Fibroblast of skin of scalp (primary cell): Measurements from ENCODE around the gene PLEKHG3.
A peak's percentile ranks its signal among the peaks of the same experiment; 100 is the strongest.

Source experiments
- DNase-seq: peaks from one replicate; pipeline ENCODE4 v3.0.0-alpha.2; 2013

Gene PLEKHG3

DNA sequence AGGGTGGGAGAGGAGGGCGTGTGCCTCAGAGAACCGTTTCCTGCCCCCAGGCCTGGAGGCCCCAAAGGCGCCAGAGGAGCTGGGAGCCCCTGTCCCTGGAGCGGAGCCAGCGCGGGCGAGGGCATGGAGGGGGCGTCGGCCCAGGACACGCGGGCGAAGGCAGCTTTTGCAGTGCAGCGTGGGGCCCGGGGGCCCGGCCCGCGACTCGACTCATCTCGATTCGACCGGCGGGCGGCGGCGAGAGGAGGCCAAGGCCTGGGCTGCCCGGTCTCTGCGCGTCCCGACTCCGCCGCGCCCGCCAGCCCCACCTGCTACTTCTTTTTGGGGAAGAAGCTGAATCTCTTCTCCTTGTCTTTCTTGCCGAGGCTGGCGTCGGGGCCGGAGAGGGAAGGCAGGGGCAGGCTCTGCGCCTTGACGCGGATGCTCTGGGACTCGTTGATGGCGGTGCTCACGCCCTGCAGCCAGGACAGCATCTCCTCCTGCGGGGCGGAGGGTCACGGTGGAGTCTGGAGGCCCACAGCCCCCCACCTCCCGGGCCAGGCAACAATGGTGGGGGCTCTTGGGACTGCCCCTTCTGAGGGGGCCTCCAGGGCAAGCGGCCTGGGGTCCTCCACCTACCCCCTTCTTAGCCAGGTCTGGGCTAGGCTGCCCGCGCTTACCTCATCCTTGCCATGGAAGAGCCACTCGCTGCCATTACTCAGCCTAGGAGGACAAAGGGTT is 44.9 kb downstream of the PLEKHG3 start:
- DNase-seq, result no peak

- no peak for DNase-seq
Measured at GRCh38 chr14:64752909-64753308, 48.7 kb downstream of the PLEKHG3 start.

- DNase-seq, result no peak
Measured at GRCh38 chr14:64753374-64753773, 49.1 kb downstream of the PLEKHG3 start.

- no peak for DNase-seq
Measured at GRCh38 chr14:64753999-64754398, 49.8 kb downstream of the PLEKHG3 start.

DNA sequence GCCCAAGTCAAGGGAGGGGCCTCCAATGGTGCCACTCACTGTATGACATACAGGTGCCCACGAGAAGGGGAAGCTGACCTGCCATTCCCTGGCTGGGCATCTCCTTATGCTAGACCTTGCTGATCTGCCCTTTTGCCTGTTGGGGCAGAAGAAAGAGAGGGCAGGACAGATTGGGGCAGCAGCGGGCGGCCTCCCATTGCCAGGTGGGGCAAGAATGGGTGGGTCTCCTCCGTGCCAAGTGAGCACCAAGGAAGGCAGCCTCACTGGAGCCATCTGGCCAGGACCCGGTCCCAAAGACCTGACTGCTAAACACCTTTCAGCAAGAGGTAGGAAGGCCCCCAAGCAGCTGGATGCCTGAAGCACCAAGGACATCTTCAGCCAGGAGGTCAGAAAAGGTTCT is 50.5 kb downstream of the PLEKHG3 start:
- DNase-seq, result no peak

- DNase-seq, result peak; percentile 50
Measured at GRCh38 chr14:64755781-64756221, 51.6 kb downstream of the PLEKHG3 start.

GRCh38 chr14:64756712-64757111 is 52.5 kb downstream of the PLEKHG3 start:
- no peak for DNase-seq

DNA sequence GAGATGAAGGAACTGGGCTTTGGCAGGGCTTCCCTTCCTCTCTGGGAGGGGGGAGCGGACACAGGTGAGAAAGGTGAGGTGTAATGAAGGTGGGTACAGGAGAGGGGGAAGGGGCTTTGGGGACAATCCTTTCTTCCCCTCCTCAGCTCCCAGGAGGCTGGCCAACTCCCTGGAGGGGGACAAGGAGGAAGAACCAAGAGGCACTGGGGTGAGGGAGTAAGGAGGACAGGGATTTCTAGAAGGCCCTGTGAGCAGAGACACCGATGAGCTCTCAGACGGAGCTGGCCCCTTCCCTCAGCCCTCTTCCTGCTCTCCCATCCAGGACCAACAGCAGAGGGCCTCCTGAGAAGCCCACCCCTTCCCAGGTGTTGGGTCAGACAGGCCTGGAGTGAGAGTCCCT is 53.4 kb downstream of the PLEKHG3 start:
- no peak for DNase-seq

DNA sequence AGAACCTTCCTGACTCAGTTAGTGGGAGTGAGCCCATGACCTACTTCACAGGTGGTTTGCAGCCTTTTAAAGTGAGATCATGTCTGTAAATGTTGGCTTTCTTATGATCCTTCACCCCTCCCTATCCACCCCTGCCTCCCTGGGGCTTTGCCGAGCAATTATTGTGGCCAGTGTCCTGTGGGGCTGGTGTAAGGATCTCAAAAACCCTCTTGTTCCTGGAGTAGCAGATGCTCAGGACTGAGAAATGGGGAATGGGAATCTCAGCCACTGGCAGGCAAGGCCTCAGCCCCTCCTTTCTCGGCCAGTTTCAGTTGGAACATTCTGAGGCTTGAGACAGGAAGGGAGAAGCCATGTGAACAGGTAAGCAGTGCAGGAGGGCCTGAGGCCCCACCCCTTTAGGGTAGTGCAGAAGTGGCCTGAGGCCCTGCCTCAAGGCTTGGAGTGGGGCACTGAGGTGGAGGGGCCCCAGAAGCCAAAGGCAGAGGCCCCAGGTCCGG is 53.8 kb downstream of the PLEKHG3 start:
- peak; percentile 75 for DNase-seq

DNA sequence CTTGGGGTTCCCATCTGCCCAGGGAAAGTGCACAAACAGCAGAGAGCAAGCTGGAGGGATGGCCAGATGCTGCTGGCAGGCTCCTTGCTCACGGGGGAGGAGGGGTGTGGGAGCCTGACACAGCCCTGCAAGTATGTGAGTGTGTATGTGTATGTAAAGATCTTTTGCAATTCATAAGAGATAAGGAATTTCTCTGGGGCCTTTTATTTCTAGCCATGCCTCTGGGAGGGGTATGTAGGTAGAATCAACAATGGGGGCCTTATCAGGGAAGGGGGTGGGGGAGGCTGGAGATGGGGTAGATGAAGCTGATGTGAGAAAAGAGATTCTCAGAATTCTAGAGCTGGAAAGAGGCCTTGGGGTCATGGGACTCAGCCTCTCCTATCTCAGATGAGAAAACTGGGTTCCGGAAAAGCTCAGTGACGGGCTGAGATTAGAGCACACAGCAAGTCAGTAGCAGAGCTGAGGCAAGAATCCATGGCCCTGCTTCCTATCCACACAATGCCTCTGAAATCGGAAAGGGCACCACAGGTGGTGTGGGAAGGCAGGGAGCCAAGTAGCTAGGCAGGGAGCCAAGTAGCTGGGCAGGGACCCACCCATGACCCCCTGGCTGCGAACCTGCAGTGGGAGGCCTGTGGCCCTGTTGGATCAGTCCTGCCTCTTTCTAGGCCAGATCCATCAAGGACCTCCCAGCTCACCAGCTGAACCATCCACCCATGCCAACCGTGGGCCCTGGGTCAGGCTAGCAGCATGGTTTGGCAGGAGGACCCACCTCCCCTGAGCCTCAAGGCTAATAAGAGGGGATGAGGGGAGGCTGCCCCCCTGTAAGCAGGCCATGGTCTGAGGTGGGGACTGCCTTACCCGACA is 54.7 kb downstream of the PLEKHG3 start:
- DNase-seq, result peak; percentile 92

DNA sequence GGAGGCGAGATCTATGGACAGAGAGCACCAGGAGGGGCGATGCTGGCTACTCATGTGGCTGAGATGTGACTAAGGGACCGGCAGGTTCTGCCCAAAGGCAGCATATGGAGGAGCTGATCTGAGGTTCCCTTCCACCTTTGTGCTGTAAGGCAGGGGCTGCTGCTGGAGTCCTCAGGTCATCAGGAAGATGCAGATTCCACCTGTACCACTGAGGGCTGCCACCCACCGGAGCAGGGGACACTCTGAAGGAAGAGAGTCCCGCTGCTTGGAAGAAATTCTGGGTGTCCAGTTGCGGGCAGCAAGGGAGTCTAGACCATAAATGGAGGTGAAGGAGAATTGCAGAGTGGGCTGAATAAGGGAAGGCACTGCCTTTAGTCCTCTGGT is 55.3 kb downstream of the PLEKHG3 start:
- DNase-seq, result no peak

- peak; percentile 31 for DNase-seq
Measured at GRCh38 chr14:64760146-64760755, 56.0 kb downstream of the PLEKHG3 start.

DNA sequence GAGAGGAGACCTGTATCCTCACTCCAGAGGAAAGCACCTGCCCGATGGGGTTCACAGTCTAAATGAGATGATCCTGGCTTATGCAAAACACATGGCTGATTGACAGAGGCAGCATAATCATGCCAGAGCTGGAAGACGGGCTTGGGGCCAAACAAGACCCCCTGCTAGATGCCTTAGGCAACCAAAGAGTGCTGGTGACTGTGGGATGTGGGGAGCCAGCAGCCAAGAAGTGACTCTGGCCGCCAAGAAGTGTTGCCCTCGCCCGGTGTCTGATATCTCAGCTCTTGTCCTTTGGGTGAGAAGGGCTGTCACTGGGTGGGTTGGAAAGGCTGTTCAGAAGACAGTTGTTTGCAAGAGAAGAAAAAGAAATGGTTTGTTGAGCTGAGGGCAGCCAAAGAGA is 56.7 kb downstream of the PLEKHG3 start:
- DNase-seq, result no peak

DNA sequence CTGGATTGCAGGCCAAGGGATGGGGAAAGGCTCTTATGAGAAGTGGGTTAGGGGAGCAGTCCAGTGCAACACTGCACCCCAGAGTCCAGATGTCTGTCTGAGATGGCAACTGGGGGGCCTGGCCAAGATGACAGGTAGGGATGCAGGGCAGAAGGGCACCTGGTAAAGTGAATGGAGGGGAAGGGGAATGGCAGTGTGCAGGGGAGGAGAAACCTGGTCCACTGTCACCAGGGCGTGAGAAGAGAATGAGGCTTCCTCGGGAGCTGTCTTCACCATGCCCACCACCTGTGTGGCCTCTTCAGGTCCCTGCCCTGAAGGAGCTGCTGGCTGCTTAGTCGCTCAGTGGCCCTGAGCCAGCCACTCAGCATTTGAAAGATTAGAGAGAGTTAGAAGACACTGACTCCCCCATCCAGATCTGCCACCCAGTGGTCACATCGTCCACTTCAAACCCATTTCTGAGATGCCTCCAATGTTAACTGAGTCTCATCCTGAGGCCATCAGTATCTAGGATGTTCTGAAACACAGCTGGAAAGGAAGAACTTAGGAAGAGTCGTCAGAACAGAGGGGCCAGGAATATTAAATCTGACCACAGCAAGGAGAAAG is 57.3 kb downstream of the PLEKHG3 start:
- DNase-seq, result peak; percentile 51

GRCh38 chr14:64762044-64763034 is 58.1 kb downstream of the PLEKHG3 start:
- peak; percentile 85 for DNase-seq

- no peak for DNase-seq
Measured at GRCh38 chr14:64763085-64763782, 59.0 kb downstream of the PLEKHG3 start.

DNA sequence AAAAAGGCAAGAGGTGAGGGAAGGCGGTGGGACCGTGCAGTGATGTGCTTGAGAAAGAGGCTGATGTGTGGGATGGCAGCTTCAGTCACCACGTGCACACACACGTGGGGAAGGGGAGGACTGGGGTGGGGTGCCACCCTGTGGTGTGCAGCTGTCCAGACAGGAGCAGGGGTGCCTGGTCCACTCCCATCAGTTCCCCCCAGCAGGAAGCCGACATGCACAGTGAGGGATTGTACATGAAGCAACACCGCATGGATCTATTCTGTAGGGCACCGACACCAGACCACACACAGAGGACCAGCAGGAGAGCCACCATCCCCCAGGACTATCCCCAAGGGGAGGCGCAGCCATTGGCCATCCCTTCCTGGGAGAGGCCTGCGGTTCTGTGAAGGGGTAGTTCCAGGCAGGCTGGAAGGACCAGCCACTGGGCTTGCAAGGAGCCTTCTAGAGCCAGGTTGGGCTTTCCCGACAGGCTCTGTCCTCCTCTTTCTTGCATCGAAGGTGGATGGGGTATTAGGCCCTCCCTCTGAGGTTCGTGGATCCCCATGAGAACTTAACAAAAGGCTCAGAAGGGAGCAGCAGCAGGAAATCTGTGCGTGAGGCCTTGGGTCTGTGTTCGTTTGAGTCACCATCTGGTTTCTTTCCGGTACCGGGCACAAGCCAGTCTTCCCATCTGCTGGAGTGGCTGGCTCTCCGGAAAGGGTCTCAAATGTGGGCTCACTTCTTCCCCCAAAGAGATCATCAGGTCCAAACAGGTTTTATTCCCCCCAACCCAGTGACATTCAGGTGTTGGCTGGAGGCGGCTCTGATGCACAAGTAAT is 59.8 kb downstream of the PLEKHG3 start:
- DNase-seq, result peak; percentile 79

- peak; percentile 85 for DNase-seq
Measured at GRCh38 chr14:64764641-64765520, 60.7 kb downstream of the PLEKHG3 start.

- no peak for DNase-seq
Measured at GRCh38 chr14:64765740-64766302, 61.6 kb downstream of the PLEKHG3 start.
